NCI-H128 (cell line): ENCODE results near the gene GRK2.

Experiments used
- DNase-seq: peaks from one replicate; lab custom pipeline; 2025; ENCODE audit not compliant: unreplicated experiment; lab: John Stamatoyannopoulos, UW

The GRK2 gene

GRCh38 chr11:67280788-67281551 lies 14.7 kb downstream of the GRK2 start:
- no peak for DNase-seq

GRCh38 chr11:67281552-67282150 lies 15.4 kb downstream of the GRK2 start:
- DNase-seq: no peak

DNA sequence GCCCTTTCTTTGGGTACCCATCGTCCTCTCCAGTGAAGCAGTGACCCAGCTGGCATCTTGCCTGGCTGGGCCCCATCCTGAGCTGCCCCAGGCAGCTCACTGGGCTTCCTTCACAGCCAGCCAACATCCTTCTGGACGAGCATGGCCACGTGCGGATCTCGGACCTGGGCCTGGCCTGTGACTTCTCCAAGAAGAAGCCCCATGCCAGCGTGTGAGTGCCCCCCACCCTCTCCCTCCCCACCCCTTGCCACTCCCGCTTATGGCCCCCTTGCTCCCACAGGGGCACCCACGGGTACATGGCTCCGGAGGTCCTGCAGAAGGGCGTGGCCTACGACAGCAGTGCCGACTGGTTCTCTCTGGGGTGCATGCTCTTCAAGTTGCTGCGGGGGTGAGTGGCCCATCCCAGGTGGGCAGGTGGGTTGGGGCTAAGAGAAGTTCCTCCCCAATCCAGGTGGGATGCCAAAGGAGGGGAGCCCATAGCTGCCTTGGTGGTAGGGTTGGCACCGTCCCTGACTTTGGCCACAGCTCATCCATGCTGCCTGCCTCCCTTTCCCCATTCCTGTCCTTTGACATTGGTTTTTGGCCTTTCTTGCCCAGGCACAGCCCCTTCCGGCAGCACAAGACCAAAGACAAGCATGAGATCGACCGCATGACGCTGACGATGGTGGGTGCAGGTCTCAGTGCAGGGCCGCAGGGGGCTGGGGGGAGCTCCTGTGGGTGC lies 16.0 kb downstream of the GRK2 start:
- DNase-seq: no peak

DNA sequence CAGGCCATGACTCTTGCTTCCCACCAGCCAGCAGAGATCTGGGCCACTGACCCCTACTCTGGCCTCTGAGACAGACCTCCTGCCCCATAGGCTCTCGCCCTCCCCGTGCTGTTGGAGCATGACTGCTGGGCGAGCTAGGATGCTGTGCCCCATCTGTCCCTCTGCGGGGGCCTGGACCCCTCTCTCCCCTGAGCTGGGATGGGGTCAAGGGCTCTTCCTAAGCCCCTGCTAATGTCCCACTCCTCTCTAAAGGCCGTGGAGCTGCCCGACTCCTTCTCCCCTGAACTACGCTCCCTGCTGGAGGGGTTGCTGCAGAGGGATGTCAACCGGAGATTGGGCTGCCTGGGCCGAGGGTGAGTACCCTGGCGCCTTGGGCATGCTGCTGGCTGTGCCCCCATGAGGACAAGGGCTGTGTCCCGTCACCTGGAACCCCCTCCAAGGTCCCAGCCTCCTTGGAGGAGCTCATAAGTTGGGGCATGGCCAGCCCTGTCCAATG lies 16.7 kb downstream of the GRK2 start:
- DNase-seq: no peak

DNA sequence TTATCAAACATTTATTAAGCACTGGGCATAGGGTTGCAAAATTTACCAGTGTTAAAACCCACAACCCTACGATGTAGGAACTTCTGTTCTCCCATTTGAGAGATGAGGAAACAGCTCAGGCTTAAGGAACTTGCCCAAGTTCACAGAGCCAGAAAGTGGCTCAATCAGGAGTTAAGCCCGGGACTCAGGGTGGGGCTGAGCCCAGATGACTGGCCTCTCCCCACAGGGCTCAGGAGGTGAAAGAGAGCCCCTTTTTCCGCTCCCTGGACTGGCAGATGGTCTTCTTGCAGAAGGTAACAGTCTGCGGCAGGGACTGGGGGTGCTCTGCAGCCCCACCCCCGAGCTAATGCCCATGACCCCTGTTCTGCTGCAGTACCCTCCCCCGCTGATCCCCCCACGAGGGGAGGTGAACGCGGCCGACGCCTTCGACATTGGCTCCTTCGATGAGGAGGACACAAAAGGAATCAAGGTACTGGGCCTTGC lies 17.2 kb downstream of the GRK2 start:
- no peak for DNase-seq

DNA sequence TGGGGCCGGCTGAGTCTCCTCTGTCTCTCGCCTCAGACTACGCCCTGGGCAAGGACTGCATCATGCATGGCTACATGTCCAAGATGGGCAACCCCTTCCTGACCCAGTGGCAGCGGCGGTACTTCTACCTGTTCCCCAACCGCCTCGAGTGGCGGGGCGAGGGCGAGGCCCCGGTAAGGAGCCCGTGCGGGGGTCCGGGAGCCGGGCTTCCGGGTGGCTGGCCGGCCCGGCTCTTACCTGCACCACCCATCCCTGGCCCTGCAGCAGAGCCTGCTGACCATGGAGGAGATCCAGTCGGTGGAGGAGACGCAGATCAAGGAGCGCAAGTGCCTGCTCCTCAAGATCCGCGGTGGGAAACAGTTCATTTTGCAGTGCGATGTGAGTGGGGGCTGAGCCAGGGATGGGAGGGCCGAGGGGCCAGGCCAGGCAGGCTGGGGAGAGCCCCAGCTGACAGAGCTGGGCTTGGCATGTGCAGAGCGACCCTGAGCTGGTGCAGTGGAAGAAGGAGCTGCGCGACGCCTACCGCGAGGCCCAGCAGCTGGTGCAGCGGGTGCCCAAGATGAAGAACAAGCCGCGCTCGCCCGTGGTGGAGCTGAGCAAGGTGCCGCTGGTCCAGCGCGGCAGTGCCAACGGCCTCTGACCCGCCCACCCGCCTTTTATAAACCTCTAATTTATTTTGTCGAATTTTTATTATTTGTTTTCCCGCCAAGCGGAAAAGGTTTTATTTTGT lies 18.7 kb downstream of the GRK2 start:
- no peak for DNase-seq

DNA sequence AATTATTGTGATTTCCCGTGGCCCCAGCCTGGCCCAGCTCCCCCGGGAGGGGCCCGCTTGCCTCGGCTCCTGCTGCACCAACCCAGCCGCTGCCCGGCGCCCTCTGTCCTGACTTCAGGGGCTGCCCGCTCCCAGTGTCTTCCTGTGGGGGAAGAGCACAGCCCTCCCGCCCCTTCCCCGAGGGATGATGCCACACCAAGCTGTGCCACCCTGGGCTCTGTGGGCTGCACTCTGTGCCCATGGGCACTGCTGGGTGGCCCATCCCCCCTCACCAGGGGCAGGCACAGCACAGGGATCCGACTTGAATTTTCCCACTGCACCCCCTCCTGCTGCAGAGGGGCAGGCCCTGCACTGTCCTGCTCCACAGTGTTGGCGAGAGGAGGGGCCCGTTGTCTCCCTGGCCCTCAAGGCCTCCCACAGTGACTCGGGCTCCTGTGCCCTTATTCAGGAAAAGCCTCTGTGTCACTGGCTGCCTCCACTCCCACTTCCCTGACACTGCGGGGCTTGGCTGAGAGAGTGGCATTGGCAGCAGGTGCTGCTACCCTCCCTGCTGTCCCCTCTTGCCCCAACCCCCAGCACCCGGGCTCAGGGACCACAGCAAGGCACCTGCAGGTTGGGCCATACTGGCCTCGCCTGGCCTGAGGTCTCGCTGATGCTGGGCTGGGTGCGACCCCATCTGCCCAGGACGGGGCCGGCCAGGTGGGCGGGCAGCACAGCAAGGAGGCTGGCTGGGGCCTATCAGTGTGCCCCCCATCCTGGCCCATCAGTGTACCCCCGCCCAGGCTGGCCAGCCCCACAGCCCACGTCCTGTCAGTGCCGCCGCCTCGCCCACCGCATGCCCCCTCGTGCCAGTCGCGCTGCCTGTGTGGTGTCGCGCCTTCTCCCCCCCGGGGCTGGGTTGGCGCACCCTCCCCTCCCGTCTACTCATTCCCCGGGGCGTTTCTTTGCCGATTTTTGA lies 19.5 kb downstream of the GRK2 start:
- DNase-seq: no peak

GRCh38 chr11:67286621-67287333 lies 20.5 kb downstream of the GRK2 start:
- no peak for DNase-seq

- DNase-seq: no peak
These were observed 21.3 kb downstream of the GRK2 start for GRCh38 chr11:67287355-67288197.

DNA sequence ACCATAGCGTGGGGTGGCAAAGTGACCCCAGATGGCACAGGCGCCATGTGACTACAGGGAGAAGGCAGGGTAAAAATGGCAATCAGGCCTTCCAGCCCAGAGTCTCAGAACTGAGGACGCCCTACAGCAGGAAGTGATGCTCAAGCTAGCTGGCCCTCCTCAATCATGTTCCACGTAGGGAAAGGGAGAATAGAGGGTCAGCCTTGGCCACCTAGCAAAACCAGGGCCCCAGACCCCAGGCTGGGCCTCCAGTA lies 21.9 kb downstream of the GRK2 start:
- no peak for DNase-seq

DNA sequence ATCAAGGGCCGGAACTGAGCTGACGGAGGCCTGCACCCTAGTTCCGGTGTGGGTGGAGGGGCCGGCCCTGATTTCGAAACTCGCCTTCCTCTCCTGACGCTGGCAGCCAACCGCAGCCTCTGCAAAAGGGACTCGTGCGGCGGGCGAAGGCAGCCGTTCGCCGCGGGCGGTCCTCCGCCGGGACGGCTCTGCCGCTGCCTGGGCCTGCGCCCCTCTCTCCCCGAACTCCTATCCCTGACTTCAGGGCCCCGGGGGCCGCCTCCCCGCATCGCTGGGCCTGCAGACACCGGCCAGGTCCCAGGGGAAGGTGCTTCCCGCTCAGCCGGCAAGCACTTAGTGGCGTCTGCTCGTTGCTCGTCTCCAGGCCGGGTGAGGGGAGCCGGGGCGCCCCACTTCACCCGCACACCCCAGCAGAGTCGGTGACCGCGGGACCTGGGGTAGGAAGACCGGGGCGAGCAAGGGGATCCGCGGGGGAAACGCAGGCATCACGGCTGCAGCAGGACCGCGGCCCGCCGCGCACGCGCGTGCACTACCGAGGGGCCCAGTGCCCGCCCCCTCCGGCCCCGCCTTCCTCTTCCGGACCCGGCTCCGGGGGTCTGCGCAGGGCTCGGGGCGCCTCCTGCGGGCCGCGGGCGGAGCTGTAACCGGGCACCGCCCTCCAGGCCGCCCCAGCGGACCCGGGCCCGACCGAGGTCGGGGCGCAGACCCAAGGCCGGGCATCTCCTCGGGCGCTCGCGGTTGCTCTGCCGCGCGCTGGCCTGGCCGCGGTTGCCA lies 22.4 kb downstream of the GRK2 start:
- peak; percentile 67 for DNase-seq

- no peak for DNase-seq
These were observed 23.0 kb downstream of the GRK2 start, which contains the start of gene ANKRD13D for GRCh38 chr11:67289226-67289650. Gene ANKRD13D, plus strand, starts transcription at chr11:67289303. Its CDS starts 158 bp downstream, at chr11:67289461.

GRCh38 chr11:67289651-67290479 lies 23.6 kb downstream of the GRK2 start:
- no peak for DNase-seq

- no peak for DNase-seq
These were observed 24.5 kb downstream of the GRK2 start for GRCh38 chr11:67290801-67291200.

- no peak for DNase-seq
These were observed 25.5 kb downstream of the GRK2 start for GRCh38 chr11:67291481-67292381.

GRCh38 chr11:67292671-67293070 lies 26.4 kb downstream of the GRK2 start:
- no peak for DNase-seq
